Brain microvascular endothelial cell (primary cell): ENCODE results near the gene KANSL1.

ENCODE experiments used
- DNase-seq: peaks from one replicate; pipeline ENCODE4 v3.0.0-alpha.2; 2020
- H3K27ac ChIP-seq: fragments of 250-450 bp; sonication (Bioruptor Pico); 2 replicates; pipeline ENCODE4 v1.5.1; 2020; ENCODE audit warnings: mild to moderate bottlenecking, moderate library complexity
- H3K27me3 ChIP-seq: fragments of 250-450 bp; sonication (Bioruptor Pico); replicated peaks from 2 replicates; pipeline ENCODE4 v1.5.1; 2020; ENCODE audit warnings: mild to moderate bottlenecking
- H3K36me3 ChIP-seq: fragments of 250-450 bp; sonication (Bioruptor Pico); replicated peaks from 2 replicates; pipeline ENCODE4 v1.5.1; 2020; ENCODE audit warnings: mild to moderate bottlenecking
- H3K4me3 ChIP-seq: 2 replicates; pipeline ENCODE4 v1.5.1; 2011; ENCODE audit warnings: low read depth, mild to moderate bottlenecking, control low read depth, low read length, moderate library complexity
- CTCF ChIP-seq: IDR thresholded peaks from 2 replicates; pipeline ENCODE4 v1.5.1; 2011; ENCODE audit warnings: low read depth, mild to moderate bottlenecking, moderate library complexity, low read length, control low read depth, inconsistent platforms; ENCODE audit errors: missing control alignments
- in situ Hi-C: cut with HindIII; loops from 2 replicates; pipeline ENCODE4 v1.10.0; 2017; ENCODE audit warnings: low sequenced_read_pairs, low pct_ligation_motif_present

Gene KANSL1

GRCh38 chr17:46208997-46209396 lies 15.8 kb upstream of the KANSL1 start:
- H3K4me3 ChIP-seq: no peak overlapping the region
- no peaks in the 10 kb centered on the region for H3K27me3 ChIP-seq
- no peaks in the 10 kb centered on the region for H3K36me3 ChIP-seq
- no peak overlapping the region for H3K27ac ChIP-seq
- no peak for TF ChIP-seq CTCF
- in situ Hi-C loops: no loop called here
- DNase-seq: no peak

GRCh38 chr17:46205975-46206374 lies 12.7 kb upstream of the KANSL1 start:
- Histone ChIP-seq H3K36me3 (no peaks in the 10 kb centered on the region), H3K27ac (no peak overlapping the region), H3K4me3 (no peak overlapping the region), H3K27me3 (no peaks in the 10 kb centered on the region)
- in situ Hi-C loops: no loop called here
- no peak for TF ChIP-seq CTCF
- no peak for DNase-seq

GRCh38 chr17:46202424-46202823 lies 9.2 kb upstream of the KANSL1 start:
- no peak for TF ChIP-seq CTCF
- Histone ChIP-seq H3K36me3 (no peaks in the 10 kb centered on the region), H3K4me3 (no peak overlapping the region), H3K27ac (no peak overlapping the region), H3K27me3 (no peaks in the 10 kb centered on the region)
- DNase-seq: no peak
- in situ Hi-C loops: no loop called here

GRCh38 chr17:46201491-46201890 lies 8.3 kb upstream of the KANSL1 start:
- no peak for DNase-seq
- Histone ChIP-seq H3K27me3 (no peaks in the 10 kb centered on the region), H3K27ac (no peak overlapping the region), H3K4me3 (no peak overlapping the region), H3K36me3 (no peaks in the 10 kb centered on the region)
- TF ChIP-seq CTCF: no peak
- in situ Hi-C loops: no loop called here

GRCh38 chr17:46200197-46200596 lies 7.0 kb upstream of the KANSL1 start:
- no peaks in the 10 kb centered on the region for H3K36me3 ChIP-seq
- DNase-seq: no peak
- TF ChIP-seq CTCF: no peak
- H3K27ac ChIP-seq: no peak overlapping the region
- no peaks in the 10 kb centered on the region for H3K27me3 ChIP-seq
- in situ Hi-C loops: no loop called here
- no peak overlapping the region for H3K4me3 ChIP-seq

GRCh38 chr17:46199379-46199778 lies 6.2 kb upstream of the KANSL1 start:
- in situ Hi-C loops: no loop called here
- Histone ChIP-seq H3K36me3 (no peaks in the 10 kb centered on the region), H3K4me3 (no peak overlapping the region), H3K27me3 (no peaks in the 10 kb centered on the region), H3K27ac (no peak overlapping the region)
- no peak for DNase-seq
- TF ChIP-seq CTCF: no peak
